Measurements from ENCODE around the gene DLK2. TPM values are rescaled to one million over a fixed set of nuclear protein-coding genes. Genes with fewer than 3 reads are reported as not detected.

Gene DLK2
- total and polyA plus RNA-seq, 2 donors, result 1.5 to 10.0 TPM

DNA sequence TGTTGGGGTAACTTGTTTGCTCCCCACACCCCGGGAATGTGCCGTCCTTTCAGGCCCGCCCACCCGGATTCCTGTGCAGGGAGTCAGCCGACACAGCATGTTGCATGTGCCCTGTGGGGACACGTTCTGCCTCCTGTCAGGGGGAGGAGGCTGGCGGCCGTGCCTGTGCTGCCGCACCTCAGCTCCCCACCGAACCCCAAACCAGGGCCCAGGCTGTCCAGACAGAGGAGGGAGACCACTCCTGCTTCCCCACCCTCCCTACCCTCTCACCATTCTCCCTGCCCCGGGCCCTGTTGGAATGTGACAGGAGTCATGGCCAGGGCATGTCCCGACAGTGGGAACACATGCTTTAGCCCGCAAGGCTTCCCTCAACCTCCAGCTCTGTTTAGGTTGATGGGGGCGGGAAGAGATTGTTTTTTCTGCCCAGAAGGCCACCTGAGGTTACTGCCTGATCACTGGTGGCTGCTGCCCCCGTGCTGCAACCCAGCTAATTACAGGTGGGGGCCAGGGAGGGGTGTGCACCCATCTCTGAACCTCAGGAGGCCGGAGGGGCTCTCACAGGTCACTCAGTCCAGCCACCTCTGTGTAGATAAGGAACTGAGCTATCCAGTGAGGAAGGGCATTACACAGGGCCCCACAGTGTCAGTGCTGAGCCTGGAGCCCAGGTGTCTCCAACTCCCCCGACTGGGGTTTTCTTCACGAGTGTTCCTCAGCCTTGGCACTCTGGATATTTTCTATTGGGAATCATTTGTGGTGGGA, 41.2 kb upstream of the DLK2 start:
- no peak for DNase-seq (ENCODE audit: low read depth in 6 of 9, low spot score in 9 of 9)

DNA sequence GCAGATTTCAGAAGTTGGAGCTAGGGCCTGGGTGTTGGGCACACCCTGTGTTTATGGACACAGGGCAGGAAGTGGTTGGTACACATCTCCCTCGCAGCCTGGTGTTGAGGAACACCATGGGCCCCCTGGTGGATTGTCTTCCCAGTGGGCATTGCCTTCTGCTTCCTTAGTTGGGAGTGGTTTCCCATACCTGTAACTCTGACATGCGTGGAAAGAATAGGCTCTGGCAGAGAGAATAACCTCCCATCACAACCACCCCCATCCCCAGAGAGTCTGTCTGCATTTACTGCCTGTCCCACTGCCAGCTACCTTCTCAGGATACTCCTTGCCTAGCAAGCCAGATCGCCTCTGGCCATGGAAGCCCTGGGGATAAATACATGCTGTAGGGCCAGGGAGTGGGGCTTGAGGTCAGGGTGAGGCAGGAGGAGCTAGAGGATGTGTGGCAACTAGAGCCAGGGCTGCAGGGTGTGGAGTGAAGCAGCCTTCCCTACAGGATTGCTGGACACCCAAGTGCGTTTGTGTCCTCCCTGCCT, 40.1 kb upstream of the DLK2 start:
- DNase-seq (ENCODE audit: low read depth in 6 of 9, low spot score in 9 of 9), result no peak
- H3K4me1 ChIP-seq (ENCODE audit: control insufficient read depth in 2 of 2, insufficient read depth in 2 of 2, low read length in 2 of 2), result peaks cover 0 to 15% of the 10 kb centered on the region in 2 donors
- WGBS, result 84% methylated on average over 4 of the region's 4 CpGs
- H3K4me3 ChIP-seq (ENCODE audit: low read length in 2 of 2), result no peak overlapping the region
- no peaks in the 10 kb centered on the region for H3K27me3 ChIP-seq (ENCODE audit: control insufficient read depth in 2 of 2, insufficient read depth in 1 of 2, low read length in 1 of 2)
- H3K9me3 ChIP-seq (ENCODE audit: control insufficient read depth in 2 of 2, insufficient read depth in 1 of 2, low read length in 1 of 2), result no peaks in the 10 kb centered on the region
- peaks cover 29 to 36% of the 10 kb centered on the region in 2 donors for H3K36me3 ChIP-seq (ENCODE audit: control insufficient read depth in 2 of 2, insufficient read depth in 2 of 2, low read length in 1 of 2)
- no peak overlapping the region for H3K27ac ChIP-seq (ENCODE audit: low read depth in 1 of 2, low read length in 1 of 2)

More for the DNA sequence above, 41.2 kb upstream of the DLK2 start:
- Histone ChIP-seq H3K4me3 (ENCODE audit: low read length in 2 of 2) (no peak overlapping the region), H3K9me3 (ENCODE audit: control insufficient read depth in 2 of 2, insufficient read depth in 1 of 2, low read length in 1 of 2) (no peaks in the 10 kb centered on the region), H3K4me1 (ENCODE audit: control insufficient read depth in 2 of 2, insufficient read depth in 2 of 2, low read length in 2 of 2) (peaks cover 0 to 15% of the 10 kb centered on the region in 2 donors), H3K27me3 (ENCODE audit: control insufficient read depth in 2 of 2, insufficient read depth in 1 of 2, low read length in 1 of 2) (no peaks in the 10 kb centered on the region), H3K27ac (ENCODE audit: low read depth in 1 of 2, low read length in 1 of 2) (peak overlapping the region in 1 of 2 donors; percentile 33), H3K36me3 (ENCODE audit: control insufficient read depth in 2 of 2, insufficient read depth in 2 of 2, low read length in 1 of 2) (peaks cover 40 to 46% of the 10 kb centered on the region in 2 donors)
- 91% methylated on average over 18 of the region's 18 CpGs for WGBS

DNA sequence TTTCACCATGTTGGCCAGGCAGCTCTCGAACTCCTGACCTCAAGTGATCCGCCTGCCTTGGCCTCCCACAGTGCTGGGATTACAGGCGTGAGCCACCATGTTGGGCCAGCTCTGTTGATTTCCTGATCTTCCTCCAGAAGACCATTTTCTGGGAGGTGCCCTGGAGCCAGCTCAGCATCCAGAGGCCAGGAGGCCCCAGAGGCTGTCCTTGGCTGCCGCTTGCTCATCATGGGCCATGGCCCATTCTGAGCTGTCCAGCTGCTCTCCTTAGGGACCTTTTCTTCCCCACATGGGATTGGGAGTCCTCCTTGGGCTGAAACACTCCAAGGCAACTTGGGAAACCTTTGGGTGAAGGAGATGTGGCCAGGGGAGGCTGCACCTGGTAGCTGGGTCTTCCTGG, 39.4 kb upstream of the DLK2 start:
- peaks cover 25 to 36% of the 10 kb centered on the region in 2 donors for H3K36me3 ChIP-seq (ENCODE audit: control insufficient read depth in 2 of 2, insufficient read depth in 2 of 2, low read length in 1 of 2)
- no peaks in the 10 kb centered on the region for H3K27me3 ChIP-seq (ENCODE audit: control insufficient read depth in 2 of 2, insufficient read depth in 1 of 2, low read length in 1 of 2)
- no peaks in the 10 kb centered on the region for H3K9me3 ChIP-seq (ENCODE audit: control insufficient read depth in 2 of 2, insufficient read depth in 1 of 2, low read length in 1 of 2)
- H3K4me1 ChIP-seq (ENCODE audit: control insufficient read depth in 2 of 2, insufficient read depth in 2 of 2, low read length in 2 of 2), result peaks cover 0 to 15% of the 10 kb centered on the region in 2 donors
- WGBS, result 98% methylated on average over 4 of the region's 4 CpGs
- DNase-seq (ENCODE audit: low read depth in 6 of 9, low spot score in 9 of 9), result no peak
- H3K27ac ChIP-seq (ENCODE audit: low read depth in 1 of 2, low read length in 1 of 2), result no peak overlapping the region
- no peak overlapping the region for H3K4me3 ChIP-seq (ENCODE audit: low read length in 2 of 2)

DNA sequence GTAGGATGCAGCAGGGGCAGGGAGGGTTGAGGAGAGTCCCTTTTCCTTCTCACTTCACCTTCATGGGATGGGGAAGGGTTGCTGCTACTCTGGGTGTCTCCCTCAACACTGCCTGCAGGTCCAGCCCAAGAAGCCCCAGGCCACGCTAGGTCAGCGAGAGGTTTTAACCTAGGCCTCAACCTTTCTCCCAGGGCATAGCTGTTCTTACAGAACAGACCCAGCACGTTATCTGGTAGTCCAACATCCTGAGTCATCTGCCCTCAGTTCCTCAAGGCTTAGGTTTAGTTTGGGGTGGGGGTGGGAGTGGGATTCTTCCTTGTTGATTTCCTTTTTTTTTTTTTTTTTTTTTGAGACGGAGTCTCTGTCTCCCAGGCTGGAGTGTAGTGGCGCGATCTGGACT, 39.0 kb upstream of the DLK2 start:
- no peak for DNase-seq (ENCODE audit: low read depth in 6 of 9, low spot score in 9 of 9)
- 97% methylated on average over 6 of the region's 6 CpGs for WGBS
- Histone ChIP-seq H3K4me3 (ENCODE audit: low read length in 2 of 2) (no peak overlapping the region), H3K27ac (ENCODE audit: low read depth in 1 of 2, low read length in 1 of 2) (no peak overlapping the region), H3K9me3 (ENCODE audit: control insufficient read depth in 2 of 2, insufficient read depth in 1 of 2, low read length in 1 of 2) (no peaks in the 10 kb centered on the region), H3K36me3 (ENCODE audit: control insufficient read depth in 2 of 2, insufficient read depth in 2 of 2, low read length in 1 of 2) (peaks cover 24 to 32% of the 10 kb centered on the region in 2 donors), H3K4me1 (ENCODE audit: control insufficient read depth in 2 of 2, insufficient read depth in 2 of 2, low read length in 2 of 2) (peaks cover 0 to 15% of the 10 kb centered on the region in 2 donors), H3K27me3 (ENCODE audit: control insufficient read depth in 2 of 2, insufficient read depth in 1 of 2, low read length in 1 of 2) (no peaks in the 10 kb centered on the region)

DNA sequence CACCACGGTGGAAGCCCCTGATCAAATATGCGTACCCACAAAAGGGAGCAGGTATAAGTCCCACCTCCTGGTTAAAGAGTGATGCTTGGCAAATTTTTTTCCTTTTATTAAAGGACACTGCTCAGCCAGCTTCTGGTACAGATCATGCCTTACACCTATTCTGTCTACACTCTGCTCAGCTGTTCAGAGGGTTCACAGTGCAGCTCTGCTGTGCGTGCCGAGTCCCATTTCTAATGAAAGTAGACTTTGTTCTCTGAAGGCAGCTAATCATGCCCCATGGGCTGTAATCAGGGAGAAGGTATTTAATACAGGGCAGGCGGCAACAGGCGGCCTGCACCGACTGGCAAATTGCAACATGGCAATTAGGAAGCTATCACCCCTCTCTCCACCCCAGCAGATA, 38.5 kb upstream of the DLK2 start:
- H3K27ac ChIP-seq (ENCODE audit: low read depth in 1 of 2, low read length in 1 of 2), result no peak overlapping the region
- 96% methylated on average over 7 of the region's 7 CpGs for WGBS
- H3K36me3 ChIP-seq (ENCODE audit: control insufficient read depth in 2 of 2, insufficient read depth in 2 of 2, low read length in 1 of 2), result peaks cover 24 to 27% of the 10 kb centered on the region in 2 donors
- peaks cover 0 to 15% of the 10 kb centered on the region in 2 donors for H3K4me1 ChIP-seq (ENCODE audit: control insufficient read depth in 2 of 2, insufficient read depth in 2 of 2, low read length in 2 of 2)
- DNase-seq (ENCODE audit: low read depth in 6 of 9, low spot score in 9 of 9), result no peak
- H3K4me3 ChIP-seq (ENCODE audit: low read length in 2 of 2), result no peak overlapping the region
- no peaks in the 10 kb centered on the region for H3K9me3 ChIP-seq (ENCODE audit: control insufficient read depth in 2 of 2, insufficient read depth in 1 of 2, low read length in 1 of 2)
- H3K27me3 ChIP-seq (ENCODE audit: control insufficient read depth in 2 of 2, insufficient read depth in 1 of 2, low read length in 1 of 2), result no peaks in the 10 kb centered on the region

DNA sequence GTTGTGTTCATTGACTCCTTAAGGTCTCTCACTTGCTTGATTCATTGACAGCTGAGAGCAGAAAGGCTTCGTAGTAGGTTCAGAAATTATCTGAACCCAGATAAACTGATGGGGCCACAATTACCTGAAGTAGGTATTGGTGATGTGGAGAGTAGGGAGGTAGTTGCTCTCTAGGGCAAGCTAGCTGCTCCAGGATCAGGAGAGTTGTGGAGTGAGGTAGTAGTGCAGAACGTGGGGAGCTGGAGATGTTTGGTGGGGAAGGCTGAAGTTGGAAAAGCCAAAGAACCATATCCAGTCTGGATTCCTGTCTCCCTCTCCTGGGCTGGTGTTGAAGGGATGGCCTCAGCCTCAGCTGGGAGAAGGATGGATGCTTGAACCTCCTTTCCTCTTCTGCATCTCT, 37.9 kb upstream of the DLK2 start:
- no peak overlapping the region for H3K27ac ChIP-seq (ENCODE audit: low read depth in 1 of 2, low read length in 1 of 2)
- H3K4me1 ChIP-seq (ENCODE audit: control insufficient read depth in 2 of 2, insufficient read depth in 2 of 2, low read length in 2 of 2), result peaks cover 0 to 15% of the 10 kb centered on the region in 2 donors
- WGBS, result 97% methylated on average over 2 of the region's 2 CpGs
- H3K4me3 ChIP-seq (ENCODE audit: low read length in 2 of 2), result no peak overlapping the region
- no peaks in the 10 kb centered on the region for H3K27me3 ChIP-seq (ENCODE audit: control insufficient read depth in 2 of 2, insufficient read depth in 1 of 2, low read length in 1 of 2)
- no peaks in the 10 kb centered on the region for H3K9me3 ChIP-seq (ENCODE audit: control insufficient read depth in 2 of 2, insufficient read depth in 1 of 2, low read length in 1 of 2)
- H3K36me3 ChIP-seq (ENCODE audit: control insufficient read depth in 2 of 2, insufficient read depth in 2 of 2, low read length in 1 of 2), result peaks cover 19 to 22% of the 10 kb centered on the region in 2 donors
- DNase-seq (ENCODE audit: low read depth in 6 of 9, low spot score in 9 of 9), result no peak

DNA sequence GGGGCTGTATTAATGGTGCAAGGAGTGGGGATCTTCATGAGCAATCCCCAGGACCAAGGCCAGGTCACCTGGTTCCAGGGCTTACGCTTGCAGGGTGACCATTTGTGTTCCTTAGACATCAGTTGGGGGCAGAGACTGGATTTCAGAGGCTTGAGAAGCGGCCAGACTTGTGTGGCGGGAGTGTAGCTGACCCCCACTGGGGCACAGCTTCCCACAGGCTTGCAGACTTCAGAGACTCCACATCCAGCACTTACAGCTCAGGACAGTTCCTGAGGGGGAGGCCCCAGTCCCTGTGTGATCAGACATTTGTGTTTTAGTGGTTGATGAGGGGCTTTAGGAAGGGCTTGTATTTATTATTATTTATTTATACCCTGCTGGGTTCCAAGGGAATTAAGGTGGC, 37.3 kb upstream of the DLK2 start:
- Histone ChIP-seq H3K27ac (ENCODE audit: low read depth in 1 of 2, low read length in 1 of 2) (no peak overlapping the region), H3K27me3 (ENCODE audit: control insufficient read depth in 2 of 2, insufficient read depth in 1 of 2, low read length in 1 of 2) (no peaks in the 10 kb centered on the region), H3K36me3 (ENCODE audit: control insufficient read depth in 2 of 2, insufficient read depth in 2 of 2, low read length in 1 of 2) (peaks cover 14 to 19% of the 10 kb centered on the region in 2 donors), H3K9me3 (ENCODE audit: control insufficient read depth in 2 of 2, insufficient read depth in 1 of 2, low read length in 1 of 2) (no peaks in the 10 kb centered on the region), H3K4me3 (ENCODE audit: low read length in 2 of 2) (no peak overlapping the region), H3K4me1 (ENCODE audit: control insufficient read depth in 2 of 2, insufficient read depth in 2 of 2, low read length in 2 of 2) (peaks cover 0 to 13% of the 10 kb centered on the region in 2 donors)
- 95% methylated on average over 3 of the region's 3 CpGs for WGBS
- DNase-seq (ENCODE audit: low read depth in 6 of 9, low spot score in 9 of 9), result no peak

DNA sequence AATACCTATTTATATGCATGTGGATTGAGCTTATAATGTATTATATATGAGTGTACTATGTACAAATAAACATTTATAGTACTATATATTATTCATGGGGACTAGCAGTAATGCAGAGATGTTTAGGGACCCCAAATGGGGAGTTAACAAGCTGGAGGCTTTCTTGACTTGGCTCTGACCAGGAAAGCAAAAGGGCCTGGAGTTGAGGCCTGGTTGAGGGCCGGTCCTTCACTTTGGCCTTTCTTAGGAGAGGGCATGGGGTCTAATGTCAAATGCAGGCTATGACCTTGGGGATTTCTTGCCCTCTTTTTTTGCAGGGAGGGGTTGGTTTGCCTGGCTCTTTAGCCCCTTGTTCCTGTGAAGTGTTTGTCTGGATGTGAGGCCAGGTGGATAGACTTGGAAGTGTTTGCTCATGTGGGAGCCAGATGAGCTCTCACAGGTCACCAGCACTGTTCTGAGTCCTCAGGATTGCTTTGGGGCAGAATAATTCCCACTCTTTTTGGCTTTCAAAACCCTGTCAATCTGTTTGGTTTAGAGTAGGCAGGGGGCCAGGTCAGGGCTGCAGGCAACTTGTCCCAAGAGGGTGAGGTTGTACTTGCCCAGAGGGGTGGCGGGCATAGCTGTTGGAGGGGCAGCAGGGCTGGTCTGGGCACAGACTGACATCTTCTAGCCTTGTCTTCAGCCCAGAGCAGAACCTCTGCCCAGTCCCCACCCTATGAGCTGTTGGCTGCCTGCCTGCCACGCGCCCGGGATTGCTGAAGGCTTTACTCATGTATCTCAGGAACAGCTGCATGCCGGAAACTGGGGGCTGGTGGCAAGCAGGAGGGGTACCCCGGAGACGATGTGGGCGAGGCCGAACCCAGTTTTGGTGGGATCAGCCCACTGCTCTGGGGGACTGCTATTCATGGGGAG, 36.7 kb upstream of the DLK2 start:
- no peaks in the 10 kb centered on the region for H3K27me3 ChIP-seq (ENCODE audit: control insufficient read depth in 2 of 2, insufficient read depth in 1 of 2, low read length in 1 of 2)
- 93% methylated on average over 10 of the region's 10 CpGs for WGBS
- H3K4me3 ChIP-seq (ENCODE audit: low read length in 2 of 2), result no peak overlapping the region
- no peak for DNase-seq (ENCODE audit: low read depth in 6 of 9, low spot score in 9 of 9)
- no peaks in the 10 kb centered on the region for H3K9me3 ChIP-seq (ENCODE audit: control insufficient read depth in 2 of 2, insufficient read depth in 1 of 2, low read length in 1 of 2)
- no peak overlapping the region for H3K27ac ChIP-seq (ENCODE audit: low read depth in 1 of 2, low read length in 1 of 2)
- peaks cover 0 to 12% of the 10 kb centered on the region in 2 donors for H3K4me1 ChIP-seq (ENCODE audit: control insufficient read depth in 2 of 2, insufficient read depth in 2 of 2, low read length in 2 of 2)
- H3K36me3 ChIP-seq (ENCODE audit: control insufficient read depth in 2 of 2, insufficient read depth in 2 of 2, low read length in 1 of 2), result peaks cover 11 to 16% of the 10 kb centered on the region in 2 donors

DNA sequence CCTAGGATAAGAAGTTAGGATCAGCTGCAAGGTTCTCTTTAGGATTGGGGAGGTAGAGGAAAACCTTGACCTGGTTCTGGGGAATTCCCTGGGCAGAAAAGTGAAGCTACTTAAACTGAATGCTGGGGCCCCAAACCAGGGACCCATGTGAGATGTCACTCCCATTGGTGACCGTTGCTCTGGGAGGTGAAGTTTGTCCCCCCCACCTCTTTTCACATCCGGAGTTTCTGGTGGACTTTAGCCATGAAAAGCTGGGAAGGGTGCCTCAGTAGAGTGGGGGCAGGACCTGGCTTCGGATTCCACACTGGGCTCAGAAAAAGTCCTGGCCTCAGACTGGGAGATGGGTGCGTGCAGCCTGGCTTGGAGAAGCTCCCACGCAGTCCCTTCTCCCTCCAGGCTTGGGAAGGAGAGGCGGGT, 35.2 kb upstream of the DLK2 start:
- no peaks in the 10 kb centered on the region for H3K9me3 ChIP-seq (ENCODE audit: control insufficient read depth in 2 of 2, insufficient read depth in 1 of 2, low read length in 1 of 2)
- WGBS, result 97% methylated on average over 6 of the region's 6 CpGs
- H3K36me3 ChIP-seq (ENCODE audit: control insufficient read depth in 2 of 2, insufficient read depth in 2 of 2, low read length in 1 of 2), result peaks cover 11 to 16% of the 10 kb centered on the region in 2 donors

More for the DNA sequence above, 35.2 kb upstream of the DLK2 start:
- Histone ChIP-seq H3K27me3 (ENCODE audit: control insufficient read depth in 2 of 2, insufficient read depth in 1 of 2, low read length in 1 of 2) (no peaks in the 10 kb centered on the region), H3K4me3 (ENCODE audit: low read length in 2 of 2) (no peak overlapping the region), H3K4me1 (ENCODE audit: control insufficient read depth in 2 of 2, insufficient read depth in 2 of 2, low read length in 2 of 2) (peaks cover 0 to 12% of the 10 kb centered on the region in 2 donors), H3K27ac (ENCODE audit: low read depth in 1 of 2, low read length in 1 of 2) (no peak overlapping the region)
- no peak for DNase-seq (ENCODE audit: low read depth in 6 of 9, low spot score in 9 of 9)

All from thymus (tissue), 11 donors.